A172 (cell line): ENCODE data around the gene SEC22C. TPM values are rescaled to one million over a fixed set of nuclear protein-coding genes. Genes with fewer than 3 reads are reported as not detected.
"Not testable (repeated sequence)": the region's sequence is repeated elsewhere in the genome, so short reads cannot be mapped to it uniquely, and the experiment has no call there.

Source experiments
- DNase-seq: peaks from one replicate; pipeline ENCODE4 v3.0.0-alpha.2; 2015; ENCODE audit warnings: low spot score
- total RNA-seq: library from RNA; depleted of rRNA; stranded (reverse); fragments of >200 nt; shearing (Covaris generic); gene quantifications from 2 replicates; pipeline ENCODE4 v1.2.3, GENCODE V29; 2014; rRNA removed

SEC22C gene
- 77.4 and 84.5 TPM in 2 replicates for total RNA-seq

GRCh38 chr3:42581709-42582473 lies at the start of gene SEC22C:
SEC22C (minus strand) TSS chr3:42581967; CDS start chr3:42569046, 12,921 bp downstream.
- DNase-seq: peak; percentile 91

GRCh38 chr3:42613462-42613861 lies 31.7 kb upstream of the SEC22C start:
- DNase-seq: no peak

GRCh38 chr3:42612928-42613327 lies 31.2 kb upstream of the SEC22C start:
- DNase-seq: no peak

- no peak for DNase-seq
Measured at GRCh38 chr3:42612217-42612616, 30.4 kb upstream of the SEC22C start.

GRCh38 chr3:42610976-42611375 lies 29.2 kb upstream of the SEC22C start:
- DNase-seq: no peak

GRCh38 chr3:42608581-42608980 lies 26.8 kb upstream of the SEC22C start:
- no peak for DNase-seq

- DNase-seq: no peak
Measured at GRCh38 chr3:42605546-42606173, 23.9 kb upstream of the SEC22C start.

- DNase-seq: no peak
Measured at GRCh38 chr3:42602961-42603360, 21.2 kb upstream of the SEC22C start.

- no peak for DNase-seq
Measured at GRCh38 chr3:42601896-42602581, 20.3 kb upstream of the SEC22C start.

GRCh38 chr3:42600958-42601675 lies 19.4 kb upstream of the SEC22C start:
- peak; percentile 52 for DNase-seq

GRCh38 chr3:42600111-42600957 lies 18.6 kb upstream of the SEC22C start, which contains the start of gene NKTR:
NKTR (plus strand) TSS chr3:42600686; CDS start chr3:42601007, 321 bp downstream.
- DNase-seq: peak; percentile 98

- not testable (repeated sequence) for DNase-seq
Measured at GRCh38 chr3:42597098-42597497, 15.3 kb upstream of the SEC22C start.

GRCh38 chr3:42595682-42596081 lies 13.9 kb upstream of the SEC22C start:
- DNase-seq: no peak

- DNase-seq: no peak
Measured at GRCh38 chr3:42593635-42594034, 11.9 kb upstream of the SEC22C start.

- DNase-seq: no peak
Measured at GRCh38 chr3:42591811-42592210, 10.0 kb upstream of the SEC22C start.

GRCh38 chr3:42590989-42591756 lies 9.4 kb upstream of the SEC22C start:
- DNase-seq: no peak

GRCh38 chr3:42589382-42590109 lies 7.8 kb upstream of the SEC22C start:
- DNase-seq: no peak

- DNase-seq: no peak
Measured at GRCh38 chr3:42588625-42589024, 6.9 kb upstream of the SEC22C start.

- DNase-seq: no peak
Measured at GRCh38 chr3:42582474-42583070, 805 bp upstream of the SEC22C start.
